ENCODE measurements around the gene CPNE4.

Gene CPNE4

DNA sequence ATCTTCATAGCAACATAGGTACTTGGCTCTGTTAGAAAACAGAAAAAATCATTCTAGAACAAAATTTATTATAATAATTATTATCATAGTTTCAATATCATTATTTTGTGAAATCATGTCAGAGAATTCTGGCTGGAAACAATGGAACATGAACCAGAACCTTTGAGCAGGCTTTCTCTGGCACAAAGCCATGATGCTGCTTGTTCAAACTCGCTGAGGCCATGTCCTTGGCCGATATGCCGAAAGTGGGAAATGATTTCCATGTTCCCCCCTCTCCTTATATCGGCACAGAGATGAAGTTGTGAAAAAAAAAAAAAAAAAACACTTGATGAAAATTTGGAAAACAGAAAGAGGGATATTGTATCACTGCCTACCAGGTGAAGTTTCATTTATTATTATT is 483.1 kb downstream of the CPNE4 start:
- ChIA-PET POLR2A (ENCODE audit: low non-redundant PET) (no interaction called here), CTCF (no interaction called here)

DNA sequence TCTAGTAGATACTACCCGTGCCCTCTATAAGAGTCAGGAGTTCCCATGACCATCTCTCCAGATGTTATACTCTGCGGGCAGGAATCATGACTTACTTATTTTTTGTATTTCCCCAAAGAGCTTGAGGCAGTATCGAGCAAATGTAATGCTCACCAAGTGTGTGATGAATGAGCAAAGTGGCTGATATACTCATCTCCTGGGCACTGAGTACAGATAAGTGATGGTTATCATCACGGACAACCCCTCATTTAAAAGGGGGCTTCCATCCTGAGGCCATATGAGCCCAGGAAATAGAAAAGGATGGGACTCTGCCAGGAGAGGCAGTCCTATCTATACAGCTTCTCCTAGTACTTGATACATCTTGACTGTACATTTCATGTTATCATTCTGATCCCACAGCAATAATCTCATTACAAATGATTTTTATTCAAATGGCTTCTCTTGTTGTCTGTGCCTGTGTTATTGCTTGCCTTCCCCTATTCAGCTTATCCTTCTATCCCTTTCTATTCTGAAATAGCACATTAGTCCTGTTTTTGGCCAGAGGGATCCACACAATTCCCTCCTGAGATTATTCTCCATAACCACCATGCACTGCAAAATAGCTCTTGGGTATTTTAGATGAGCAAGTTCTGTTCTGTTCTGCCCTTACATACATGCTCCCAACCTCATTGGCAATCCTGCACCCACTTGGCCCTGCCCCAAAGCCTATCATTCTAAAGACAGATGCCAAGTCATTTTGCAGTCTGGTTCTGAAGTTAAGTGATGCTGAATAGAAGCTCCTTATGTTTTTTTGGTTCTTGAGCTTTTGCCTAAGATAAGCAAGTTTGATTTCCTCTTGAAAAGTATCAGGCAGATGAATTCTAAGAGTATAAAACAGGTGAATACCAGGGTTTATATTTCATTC is 484.0 kb downstream of the CPNE4 start:
- CTCF ChIA-PET, result no interaction called here
- TF ChIP-seq, protein P1, sequence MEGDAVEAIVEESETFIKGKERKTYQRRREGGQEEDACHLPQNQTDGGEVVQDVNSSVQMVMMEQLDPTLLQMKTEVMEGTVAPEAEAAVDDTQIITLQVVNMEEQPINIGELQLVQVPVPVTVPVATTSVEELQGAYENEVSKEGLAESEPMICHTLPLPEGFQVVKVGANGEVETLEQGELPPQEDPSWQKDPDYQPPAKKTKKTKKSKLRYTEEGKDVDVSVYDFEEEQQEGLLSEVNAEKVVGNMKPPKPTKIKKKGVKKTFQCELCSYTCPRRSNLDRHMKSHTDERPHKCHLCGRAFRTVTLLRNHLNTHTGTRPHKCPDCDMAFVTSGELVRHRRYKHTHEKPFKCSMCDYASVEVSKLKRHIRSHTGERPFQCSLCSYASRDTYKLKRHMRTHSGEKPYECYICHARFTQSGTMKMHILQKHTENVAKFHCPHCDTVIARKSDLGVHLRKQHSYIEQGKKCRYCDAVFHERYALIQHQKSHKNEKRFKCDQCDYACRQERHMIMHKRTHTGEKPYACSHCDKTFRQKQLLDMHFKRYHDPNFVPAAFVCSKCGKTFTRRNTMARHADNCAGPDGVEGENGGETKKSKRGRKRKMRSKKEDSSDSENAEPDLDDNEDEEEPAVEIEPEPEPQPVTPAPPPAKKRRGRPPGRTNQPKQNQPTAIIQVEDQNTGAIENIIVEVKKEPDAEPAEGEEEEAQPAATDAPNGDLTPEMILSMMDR (conservative IDR thresholded peaks at IDR 0.05; ENCODE audit: low read depth), result no peak
- no peak for DNase-seq (ENCODE audit: low spot score)
- POLR2A ChIA-PET (ENCODE audit: low non-redundant PET), result no interaction called here
- no peak overlapping the region for H3K27ac ChIP-seq

More for the DNA sequence above, 483.1 kb downstream of the CPNE4 start:
- TF ChIP-seq, protein P1 (conservative IDR thresholded peaks at IDR 0.05; ENCODE audit: low read depth), result no peak
- H3K27ac ChIP-seq, result no peak overlapping the region
- DNase-seq (ENCODE audit: low spot score), result no peak

DNA sequence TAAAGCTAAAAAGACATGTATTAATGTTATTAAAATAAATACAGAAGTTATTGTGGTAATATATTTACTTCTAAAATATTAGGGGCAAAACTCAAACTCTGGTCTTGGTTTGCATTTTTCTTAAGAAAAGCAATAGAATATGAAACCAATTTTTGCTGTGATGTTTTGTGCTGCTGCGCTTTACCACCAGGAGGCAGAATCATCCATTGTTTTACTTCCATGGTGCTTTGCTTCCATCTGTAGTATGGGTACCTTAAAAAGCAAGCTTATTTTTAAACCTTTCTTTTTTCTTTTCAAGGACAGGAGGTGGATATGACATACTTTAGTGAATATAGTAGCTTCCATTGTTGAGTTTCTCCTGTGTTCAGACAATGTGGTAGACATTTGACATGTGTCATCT is 485.5 kb downstream of the CPNE4 start:
- H3K27ac ChIP-seq, result no peak overlapping the region
- CTCF ChIA-PET, result interaction anchor here (0.5 to 0.6 kb wide), 2 partner anchors 339 to 379 kb away, joined by 3 to 4 read pairs; no protein-coding TSS in a partner anchor
- TF ChIP-seq, protein P1 (conservative IDR thresholded peaks at IDR 0.05; ENCODE audit: low read depth), result no peak
- POLR2A ChIA-PET (ENCODE audit: low non-redundant PET), result no interaction called here
- DNase-seq (ENCODE audit: low spot score), result no peak

DNA sequence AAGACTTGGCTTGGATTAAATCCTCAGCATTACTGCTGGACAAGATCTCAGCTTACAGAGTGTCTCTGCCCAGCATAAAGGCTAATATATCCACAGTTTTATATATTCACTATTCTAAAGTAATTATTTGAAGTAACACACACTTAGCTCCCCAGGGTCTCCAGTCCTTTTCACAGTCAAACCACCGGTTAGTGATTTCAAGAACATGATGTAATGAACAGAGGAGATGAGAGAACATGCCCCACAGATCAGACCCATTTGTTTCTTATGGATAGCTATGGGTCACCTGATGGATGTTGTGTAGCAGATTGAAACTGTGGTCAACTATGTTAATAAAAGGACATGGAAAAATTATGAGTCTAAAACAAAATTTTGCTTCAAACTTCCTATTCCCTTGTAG is 487.2 kb downstream of the CPNE4 start:
- TF ChIP-seq, protein P1 (conservative IDR thresholded peaks at IDR 0.05; ENCODE audit: low read depth), result no peak
- DNase-seq (ENCODE audit: low spot score), result no peak
- POLR2A ChIA-PET (ENCODE audit: low non-redundant PET), result no interaction called here
- CTCF ChIA-PET, result no interaction called here
- H3K27ac ChIP-seq, result no peak overlapping the region

DNA sequence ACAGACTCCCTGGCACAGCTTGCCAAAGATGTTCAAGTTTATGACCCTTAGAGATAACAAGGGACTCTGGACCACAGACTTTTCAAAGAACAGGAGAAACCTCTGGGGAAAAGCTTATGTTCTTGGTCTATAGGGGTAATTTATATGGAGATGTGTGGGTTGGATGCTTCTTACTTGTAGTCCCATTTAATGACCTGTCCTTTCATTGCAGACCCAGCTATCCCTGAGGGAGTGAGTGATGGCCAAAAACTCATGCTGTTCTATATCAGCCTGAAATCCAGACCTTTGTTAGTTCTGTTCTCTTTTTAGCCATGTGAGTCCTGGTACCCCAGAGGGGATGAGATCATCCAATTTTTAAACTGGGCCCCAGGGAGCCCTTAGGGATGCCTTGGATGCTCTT is 488.4 kb downstream of the CPNE4 start:
- CTCF ChIA-PET, result no interaction called here

DNA sequence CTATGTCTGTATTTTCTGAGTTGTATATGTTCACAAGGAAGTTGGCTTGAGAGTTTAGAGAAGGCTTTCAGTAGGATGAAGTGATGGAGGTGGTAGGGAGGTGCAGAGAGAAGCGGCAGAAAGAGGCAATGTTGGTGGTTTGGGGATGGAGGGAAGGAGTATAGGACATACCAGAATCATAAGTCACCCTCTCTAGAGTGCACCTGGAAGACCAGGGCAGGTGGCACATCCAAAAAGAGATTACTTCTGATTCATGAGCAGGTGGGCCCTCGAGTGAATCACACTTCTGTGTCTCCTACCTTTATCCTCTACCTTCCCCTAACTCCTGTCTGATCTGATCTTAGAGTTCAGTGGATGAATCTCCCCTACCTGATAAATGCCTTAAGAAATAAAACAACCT is 490.3 kb downstream of the CPNE4 start:
- ChIA-PET CTCF (no interaction called here), POLR2A (ENCODE audit: low non-redundant PET) (no interaction called here)
- TF ChIP-seq, protein P1 (conservative IDR thresholded peaks at IDR 0.05; ENCODE audit: low read depth), result no peak
- no peak for DNase-seq (ENCODE audit: low spot score)
- H3K27ac ChIP-seq, result no peak overlapping the region

More for the DNA sequence above, 488.4 kb downstream of the CPNE4 start:
- no peak overlapping the region for H3K27ac ChIP-seq
- no peak for DNase-seq (ENCODE audit: low spot score)
- POLR2A ChIA-PET (ENCODE audit: low non-redundant PET), result no interaction called here
- TF ChIP-seq, protein P1 (conservative IDR thresholded peaks at IDR 0.05; ENCODE audit: low read depth), result no peak

All from RWPE1 (cell line).